ENCODE measurements around the gene CNDP1.
"Not testable (repeated sequence)": the region's sequence is repeated elsewhere in the genome, so short reads cannot be mapped to it uniquely, and the experiment has no call there.

- TF ChIP-seq, protein P1, sequence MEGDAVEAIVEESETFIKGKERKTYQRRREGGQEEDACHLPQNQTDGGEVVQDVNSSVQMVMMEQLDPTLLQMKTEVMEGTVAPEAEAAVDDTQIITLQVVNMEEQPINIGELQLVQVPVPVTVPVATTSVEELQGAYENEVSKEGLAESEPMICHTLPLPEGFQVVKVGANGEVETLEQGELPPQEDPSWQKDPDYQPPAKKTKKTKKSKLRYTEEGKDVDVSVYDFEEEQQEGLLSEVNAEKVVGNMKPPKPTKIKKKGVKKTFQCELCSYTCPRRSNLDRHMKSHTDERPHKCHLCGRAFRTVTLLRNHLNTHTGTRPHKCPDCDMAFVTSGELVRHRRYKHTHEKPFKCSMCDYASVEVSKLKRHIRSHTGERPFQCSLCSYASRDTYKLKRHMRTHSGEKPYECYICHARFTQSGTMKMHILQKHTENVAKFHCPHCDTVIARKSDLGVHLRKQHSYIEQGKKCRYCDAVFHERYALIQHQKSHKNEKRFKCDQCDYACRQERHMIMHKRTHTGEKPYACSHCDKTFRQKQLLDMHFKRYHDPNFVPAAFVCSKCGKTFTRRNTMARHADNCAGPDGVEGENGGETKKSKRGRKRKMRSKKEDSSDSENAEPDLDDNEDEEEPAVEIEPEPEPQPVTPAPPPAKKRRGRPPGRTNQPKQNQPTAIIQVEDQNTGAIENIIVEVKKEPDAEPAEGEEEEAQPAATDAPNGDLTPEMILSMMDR (IDR thresholded peaks at IDR 0.05; ENCODE audit: poor library complexity, severe bottlenecking), result not testable (repeated sequence)
- TF ChIP-seq TAF1 (IDR thresholded peaks at IDR 0.05; ENCODE audit: low read depth); EP300 (conservative IDR thresholded peaks at IDR 0.05; ENCODE audit: poor library complexity, severe bottlenecking): not testable (repeated sequence)
Observed at GRCh38 chr18:74565164-74565563, 30.9 kb downstream of the CNDP1 start.
